Lower lobe of right lung (tissue), 2 donors: ENCODE data around the gene BTN2A1. TPM values are rescaled to one million over a fixed set of nuclear protein-coding genes. Genes with fewer than 3 reads are reported as not detected.

Experiments
- ATAC-seq, 2 donors: fragments of 200-7000 bp; cut with Tn5 transposase; one replicate each; pipeline ENCODE4 v1.9.1; 2020 to 2022; ENCODE audit warnings: mild to moderate bottlenecking in 2 of 2, moderate library complexity in 2 of 2
- DNase-seq: peaks from one replicate; pipeline ENCODE4 v3.0.0-alpha.2; 2020
- H3K27ac ChIP-seq: fragments of 200-600 bp; one replicate; pipeline ENCODE4 v1.8.0; 2022
- H3K27me3 ChIP-seq: fragments of 200-600 bp; one replicate; pipeline ENCODE4 v1.8.0; 2022; ENCODE audit warnings: low read depth
- H3K36me3 ChIP-seq: fragments of 200-600 bp; one replicate; pipeline ENCODE4 v1.8.0; 2022; ENCODE audit warnings: mild to moderate bottlenecking
- H3K4me1 ChIP-seq: fragments of 200-600 bp; one replicate; pipeline ENCODE4 v1.8.0; 2022
- H3K4me3 ChIP-seq: fragments of 200-600 bp; one replicate; pipeline ENCODE4 v1.8.0; 2022; ENCODE audit warnings: mild to moderate bottlenecking
- H3K9me3 ChIP-seq: fragments of 200-600 bp; one replicate; pipeline ENCODE4 v1.8.0; 2022
- CTCF ChIP-seq: fragments of 200-600 bp; IDR thresholded peaks from one replicate; pipeline ENCODE4 v1.8.0; 2022; ENCODE audit warnings: antibody characterized with exemption, mild to moderate bottlenecking
- intact Hi-C: fragments of 100-400 bp; cut with DNase I; formaldehyde crosslinking; loops from one replicate; pipeline ENCODE4 v1.11.0; 2022
- total RNA-seq: library from RNA; stranded (reverse); fragmentation: NEBNext Ultra II Directional; extraction: Animal tissue kit (Norgen Biotek cat#: 25700); gene quantifications from one replicate; pipeline ENCODE4 v1.2.1, GENCODE V29; 2021
- donor health status: DM: no; HTN: yes; CAD: no; lungs with severe emphysema.

BTN2A1 gene
- total RNA-seq, 1 donor from 2014 or later: 27.0 TPM

DNA sequence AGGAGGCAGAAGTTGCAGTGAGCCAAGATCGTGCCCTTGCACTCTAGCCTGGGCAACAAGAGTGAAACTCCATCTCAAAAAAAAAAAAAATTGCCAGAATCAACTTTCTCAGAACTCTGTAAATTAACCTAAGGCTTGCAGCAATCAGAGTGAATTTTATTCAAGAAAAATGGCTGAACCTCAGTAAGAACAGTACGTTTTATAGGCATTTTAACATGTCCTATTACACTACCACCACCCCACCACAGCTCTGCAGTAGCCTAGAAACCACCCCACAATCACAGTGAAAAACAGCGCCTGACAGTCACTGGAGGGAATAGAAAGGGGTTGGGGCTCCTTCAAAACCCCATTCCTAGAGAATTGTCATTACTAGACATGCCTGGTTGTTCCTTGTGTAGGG lies 26.0 kb downstream of the BTN2A1 start:
- no peak for DNase-seq
- no peaks in the 10 kb centered on the region for H3K4me1 ChIP-seq
- TF ChIP-seq CTCF: no peak
- H3K36me3 ChIP-seq: no peaks in the 10 kb centered on the region
- H3K4me3 ChIP-seq: no peak overlapping the region
- H3K27ac ChIP-seq: no peak overlapping the region
- no peaks in the 10 kb centered on the region for H3K9me3 ChIP-seq
- H3K27me3 ChIP-seq: no peaks in the 10 kb centered on the region
- ATAC-seq: no peak
- intact Hi-C loops: no loop called here

- no peak for ATAC-seq
- no peak overlapping the region for H3K27ac ChIP-seq
Observed at GRCh38 chr6:26484161-26484560, 26.4 kb downstream of the BTN2A1 start.

GRCh38 chr6:26485112-26485780 lies 27.5 kb downstream of the BTN2A1 start:
- H3K27me3 ChIP-seq: no peaks in the 10 kb centered on the region
- DNase-seq (no peak), ATAC-seq (no peak)
- H3K4me1 ChIP-seq: no peaks in the 10 kb centered on the region
- H3K36me3 ChIP-seq: no peaks in the 10 kb centered on the region
- no peak for TF ChIP-seq CTCF
- no peak overlapping the region for H3K27ac ChIP-seq
- intact Hi-C loops: no loop called here
- no peak overlapping the region for H3K4me3 ChIP-seq
- no peaks in the 10 kb centered on the region for H3K9me3 ChIP-seq

More at GRCh38 chr6:26484161-26484560, 26.4 kb downstream of the BTN2A1 start:
- H3K27me3 ChIP-seq: no peaks in the 10 kb centered on the region
- intact Hi-C loops: no loop called here
- H3K36me3 ChIP-seq: no peaks in the 10 kb centered on the region
- no peak for TF ChIP-seq CTCF
- H3K9me3 ChIP-seq: no peaks in the 10 kb centered on the region
- H3K4me1 ChIP-seq: no peaks in the 10 kb centered on the region
- no peak for DNase-seq
- H3K4me3 ChIP-seq: no peak overlapping the region

GRCh38 chr6:26486358-26486757 lies 28.6 kb downstream of the BTN2A1 start:
- Histone ChIP-seq H3K9me3 (no peaks in the 10 kb centered on the region), H3K4me1 (no peaks in the 10 kb centered on the region), H3K27ac (no peak overlapping the region), H3K36me3 (no peaks in the 10 kb centered on the region), H3K27me3 (no peaks in the 10 kb centered on the region), H3K4me3 (no peak overlapping the region)
- ATAC-seq (no peak), DNase-seq (no peak)
- intact Hi-C loops: no loop called here
- TF ChIP-seq CTCF: no peak

GRCh38 chr6:26487466-26487865 lies 29.7 kb downstream of the BTN2A1 start:
- no peak for ATAC-seq
- no peaks in the 10 kb centered on the region for H3K4me1 ChIP-seq
- no peak overlapping the region for H3K27ac ChIP-seq
- no peak for DNase-seq
- no peaks in the 10 kb centered on the region for H3K9me3 ChIP-seq
- no peaks in the 10 kb centered on the region for H3K36me3 ChIP-seq
- H3K4me3 ChIP-seq: no peak overlapping the region
- no peak for TF ChIP-seq CTCF
- intact Hi-C loops: no loop called here
- H3K27me3 ChIP-seq: no peaks in the 10 kb centered on the region
